Measurements from ENCODE around the gene TFAP2E.

Gene TFAP2E

DNA sequence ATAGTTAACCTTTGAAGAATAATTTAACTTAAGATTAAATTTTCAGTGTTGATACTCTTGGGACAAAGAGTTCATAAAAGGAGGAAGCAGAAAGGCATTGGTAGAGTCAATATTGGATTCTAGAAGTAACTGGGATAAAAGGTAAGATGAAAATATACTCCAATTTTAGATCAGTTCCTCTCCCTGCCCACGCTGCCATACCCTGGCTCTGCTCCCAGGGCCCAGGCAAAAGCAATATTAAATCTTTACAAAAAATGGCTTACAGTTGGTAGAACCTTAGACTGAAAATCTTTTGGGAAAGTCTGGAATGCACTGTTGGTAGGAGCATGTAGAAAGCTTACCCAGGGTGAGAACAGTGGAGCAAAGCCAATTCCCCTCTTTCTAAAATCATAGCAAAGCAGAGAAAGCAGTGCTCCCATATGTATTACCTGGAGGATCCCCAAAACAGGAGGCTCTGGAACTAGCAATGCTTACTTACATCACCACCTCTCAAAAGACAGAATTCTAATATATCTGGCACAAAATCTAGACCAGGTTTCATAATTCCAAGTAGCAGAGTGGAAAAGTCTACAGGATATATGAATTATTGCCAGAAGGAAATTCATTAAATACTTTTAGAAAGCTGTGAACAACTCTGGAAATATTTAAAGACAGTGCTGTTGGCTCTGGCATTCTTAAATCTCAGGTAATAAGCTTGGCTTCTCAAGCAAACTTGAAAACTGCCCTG, 40.5 kb upstream of the TFAP2E start:
- no peak for TF ChIP-seq CTCF (IDR thresholded peaks at IDR 0.05)
- H3K4me1 ChIP-seq (ENCODE audit: control insufficient read depth in 1 of 2, insufficient read depth in 1 of 2, low read depth in 1 of 2, low read length in 1 of 2): no peaks in the 10 kb centered on the region
- peaks cover 10% of the 10 kb centered on the region for H3K36me3 ChIP-seq
- no peak overlapping the region for H3K27ac ChIP-seq
- H3K4me3 ChIP-seq (ENCODE audit: low read depth in 1 of 2, low read length in 1 of 2): no peak overlapping the region
- H3K27me3 ChIP-seq: no peaks in the 10 kb centered on the region
- H3K9me3 ChIP-seq: no peaks in the 10 kb centered on the region

DNA sequence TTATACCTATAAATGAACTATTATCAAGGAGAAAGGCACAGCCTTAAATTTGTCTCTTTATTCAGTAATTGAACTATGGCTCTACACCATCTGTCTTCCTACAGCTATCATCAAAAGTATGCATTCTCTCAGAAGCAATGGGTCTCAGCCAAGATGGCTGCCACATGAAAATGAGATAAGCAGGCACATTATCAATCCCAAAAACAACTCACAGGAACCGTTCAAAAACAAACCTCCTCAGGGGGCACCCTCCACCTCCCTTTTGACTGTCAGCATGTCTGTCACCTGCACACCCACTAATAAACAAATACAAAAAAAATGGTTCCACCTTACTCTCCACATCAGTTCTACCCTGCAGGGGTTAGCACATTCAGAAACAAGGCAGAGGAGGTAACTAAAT, 39.5 kb upstream of the TFAP2E start:
- no peak for TF ChIP-seq CTCF (IDR thresholded peaks at IDR 0.05)
- Histone ChIP-seq H3K27me3 (no peaks in the 10 kb centered on the region), H3K27ac (no peak overlapping the region), H3K4me1 (ENCODE audit: control insufficient read depth in 1 of 2, insufficient read depth in 1 of 2, low read depth in 1 of 2, low read length in 1 of 2) (no peaks in the 10 kb centered on the region), H3K9me3 (no peaks in the 10 kb centered on the region), H3K36me3 (peaks cover 10% of the 10 kb centered on the region), H3K4me3 (ENCODE audit: low read depth in 1 of 2, low read length in 1 of 2) (no peak overlapping the region)

- H3K4me3 ChIP-seq (ENCODE audit: low read depth in 1 of 2, low read length in 1 of 2): no peak overlapping the region
- H3K27me3 ChIP-seq: no peaks in the 10 kb centered on the region
- no peaks in the 10 kb centered on the region for H3K9me3 ChIP-seq
- peaks cover 15% of the 10 kb centered on the region in 2 experiments for H3K4me1 ChIP-seq (ENCODE audit: control insufficient read depth in 1 of 2, insufficient read depth in 1 of 2, low read depth in 1 of 2, low read length in 1 of 2)
- no peak for TF ChIP-seq CTCF (IDR thresholded peaks at IDR 0.05)
- no peak overlapping the region for H3K27ac ChIP-seq
- H3K36me3 ChIP-seq: peaks cover 10% of the 10 kb centered on the region
These were observed 37.9 kb upstream of the TFAP2E start for GRCh38 chr1:35535243-35535642.

GRCh38 chr1:35536556-35537162, 36.5 kb upstream of the TFAP2E start:
- H3K27me3 ChIP-seq: no peaks in the 10 kb centered on the region
- no peak for TF ChIP-seq CTCF (IDR thresholded peaks at IDR 0.05)
- no peaks in the 10 kb centered on the region for H3K9me3 ChIP-seq
- no peak overlapping the region for H3K4me3 ChIP-seq (ENCODE audit: low read depth in 1 of 2, low read length in 1 of 2)
- peaks cover 8% of the 10 kb centered on the region for H3K36me3 ChIP-seq
- no peak overlapping the region for H3K27ac ChIP-seq
- peaks cover 27 to 29% of the 10 kb centered on the region in 2 experiments for H3K4me1 ChIP-seq (ENCODE audit: control insufficient read depth in 1 of 2, insufficient read depth in 1 of 2, low read depth in 1 of 2, low read length in 1 of 2)

DNA sequence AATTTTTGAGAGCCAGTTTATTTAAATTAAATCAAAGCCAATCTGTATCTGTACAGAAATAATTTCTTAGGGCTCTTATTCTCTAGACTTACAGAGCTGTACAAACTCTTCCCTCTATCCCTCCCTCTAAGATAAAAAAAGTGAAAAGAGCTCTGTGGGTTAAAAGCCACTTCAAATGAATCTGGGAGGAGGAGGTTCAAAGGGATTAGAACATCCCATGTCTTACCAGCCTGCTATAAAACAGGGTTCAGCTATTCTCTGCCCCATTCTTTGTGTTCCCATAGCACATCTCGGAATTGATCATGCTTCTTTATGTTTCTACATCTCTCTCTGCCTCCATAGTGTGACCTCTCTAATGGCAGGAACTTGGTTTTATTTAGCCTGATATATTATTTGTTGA, 35.3 kb upstream of the TFAP2E start:
- peaks cover 30 to 35% of the 10 kb centered on the region in 2 experiments for H3K4me1 ChIP-seq (ENCODE audit: control insufficient read depth in 1 of 2, insufficient read depth in 1 of 2, low read depth in 1 of 2, low read length in 1 of 2)
- no peaks in the 10 kb centered on the region for H3K9me3 ChIP-seq
- no peak overlapping the region for H3K27ac ChIP-seq
- no peak for TF ChIP-seq CTCF (IDR thresholded peaks at IDR 0.05)
- peaks cover 3% of the 10 kb centered on the region for H3K36me3 ChIP-seq
- H3K4me3 ChIP-seq (ENCODE audit: low read depth in 1 of 2, low read length in 1 of 2): no peak overlapping the region
- no peaks in the 10 kb centered on the region for H3K27me3 ChIP-seq
